HL-60 (cell line): Measurements from ENCODE around the gene LRRK1.

Experiments used
- DNase-seq, 2 experiments: peaks; one replicate each; pipeline ENCODE4 v3.0.0-alpha.2; 2010 to 2020; ENCODE audit warnings: low read depth in 1 of 2, low spot score in 1 of 2
- H3K27ac ChIP-seq: fragments of 250-450 bp; sonication (Bioruptor Pico); replicated peaks from 2 replicates; pipeline ENCODE4 v1.5.1; 2020; ENCODE audit warnings: mild to moderate bottlenecking, moderate library complexity
- H3K27me3 ChIP-seq: fragments of 250-450 bp; sonication (Bioruptor Pico); 2 replicates; pipeline ENCODE4 v1.5.1; 2021; ENCODE audit warnings: mild to moderate bottlenecking, moderate library complexity; ENCODE audit not compliant: insufficient read depth, poor library complexity, severe bottlenecking
- H3K4me3 ChIP-seq: replicated peaks from 2 replicates; pipeline ENCODE4 v1.5.1; 2011; ENCODE audit warnings: mild to moderate bottlenecking, control low read depth, low read length; ENCODE audit not compliant: insufficient read depth
- CTCF ChIP-seq: IDR thresholded peaks from one replicate; pipeline ENCODE4 v1.5.1; 2011; ENCODE audit warnings: low read length, control low read depth, inconsistent platforms; ENCODE audit not compliant: insufficient read depth
- GABPA ChIP-seq: IDR thresholded peaks from 2 replicates; pipeline ENCODE4 v1.6.1; 2012; ENCODE audit warnings: low read depth
- POLR2AphosphoS5 ChIP-seq: IDR thresholded peaks from 2 replicates; pipeline ENCODE4 v1.6.1; 2012; ENCODE audit warnings: low read depth
- REST ChIP-seq: IDR thresholded peaks from 2 replicates; pipeline ENCODE4 v1.6.1; 2012; ENCODE audit warnings: low read depth; ENCODE audit not compliant: insufficient replicate concordance
- SPI1 ChIP-seq: IDR thresholded peaks from 2 replicates; pipeline ENCODE4 v1.6.1; 2012; ENCODE audit warnings: low read depth, mild to moderate bottlenecking, borderline replicate concordance

Gene LRRK1

GRCh38 chr15:101047301-101047781 lies 128.2 kb downstream of the LRRK1 start:
- DNase-seq: no peak
- H3K27ac ChIP-seq: no peak overlapping the region
- TF ChIP-seq GABPA (no peak), POLR2AphosphoS5 (no peak), REST (no peak)

GRCh38 chr15:101048176-101048575 lies 129.0 kb downstream of the LRRK1 start:
- no peaks in the 10 kb centered on the region for H3K27me3 ChIP-seq
- H3K27ac ChIP-seq: no peak overlapping the region
- H3K4me3 ChIP-seq: no peak overlapping the region
- DNase-seq: no peak
- TF ChIP-seq CTCF (no peak), REST (no peak), SPI1 (no peak), GABPA (no peak), POLR2AphosphoS5 (no peak)

More at GRCh38 chr15:101047301-101047781, 128.2 kb downstream of the LRRK1 start:
- H3K27me3 ChIP-seq: no peaks in the 10 kb centered on the region
- no peak overlapping the region for H3K4me3 ChIP-seq

GRCh38 chr15:101048581-101049030 lies 129.4 kb downstream of the LRRK1 start:
- Histone ChIP-seq H3K4me3 (no peak overlapping the region), H3K27ac (no peak overlapping the region), H3K27me3 (no peaks in the 10 kb centered on the region)
- no peak for TF ChIP-seq CTCF
- no peak for TF ChIP-seq POLR2AphosphoS5
- no peak for TF ChIP-seq REST
- TF ChIP-seq SPI1: no peak
- TF ChIP-seq GABPA: no peak
- DNase-seq: no peak

- H3K4me3 ChIP-seq: no peak overlapping the region
- no peaks in the 10 kb centered on the region for H3K27me3 ChIP-seq
- no peak for DNase-seq
- no peak overlapping the region for H3K27ac ChIP-seq
- TF ChIP-seq POLR2AphosphoS5 (no peak), CTCF (no peak), SPI1 (no peak), REST (no peak)
Observed at GRCh38 chr15:101049282-101049681, 130.1 kb downstream of the LRRK1 start.
